Stomach (tissue), 9 donors: Measurements from ENCODE around the gene TMEM35A. TPM values are rescaled to one million over a fixed set of nuclear protein-coding genes. Genes with fewer than 3 reads are reported as not detected.

Experiments used
- DNase-seq, 2 donors: peaks; one replicate each; pipeline versions ENCODE4 v3.0.0 to v3.0.0-alpha.2; 2013 to 2019
- H3K27ac ChIP-seq, 5 donors: fragments of 200-600 bp in 4 of 5; sonication (generic) in 4 of 5; one replicate each; pipeline ENCODE4 v1.5.1; 2013 to 2019; ENCODE audit warnings: mild to moderate bottlenecking in 1 of 5, moderate library complexity in 1 of 5
- H3K27me3 ChIP-seq, 3 donors: fragments of 200-600 bp; sonication (generic); one replicate each; pipeline ENCODE4 v1.5.1; 2017 to 2019; ENCODE audit warnings: mixed run types in 1 of 3
- H3K36me3 ChIP-seq, 4 donors: fragments of 200-600 bp; sonication (generic); 1 replicate in 3 of 4; 2 replicates in 1 of 4; pipeline ENCODE4 v1.5.1; 2016 to 2019
- H3K4me1 ChIP-seq, 4 donors: fragments of 200-600 bp; sonication (generic); one replicate each; pipeline ENCODE4 v1.5.1; 2016 to 2019
- H3K4me3 ChIP-seq, 4 donors: fragments of 200-600 bp; sonication (generic) in 3 of 4; one replicate each; pipeline ENCODE4 v1.5.1; 2016 to 2019; ENCODE audit warnings: mild to moderate bottlenecking in 1 of 4
- H3K9me3 ChIP-seq, 4 donors: fragments of 200-600 bp; sonication (generic); one replicate each; pipeline ENCODE4 v1.5.1; 2016 to 2019
- CTCF ChIP-seq, 7 experiments: fragments of 450-650 bp in 4 of 7; fragments of 200-600 bp in 3 of 7; sonication (generic) in 3 of 7; IDR thresholded peaks; one replicate each; pipeline ENCODE4 v1.5.1; 2016 to 2019; ENCODE audit warnings: antibody characterized with exemption in 7 of 7, control low read depth in 2 of 7, mild to moderate bottlenecking in 1 of 7
- EP300 ChIP-seq: sonication (generic); formaldehyde crosslinking; IDR thresholded peaks from one replicate; pipeline ENCODE4 v1.6.1; 2017; ENCODE audit warnings: antibody characterized with exemption
- POLR2A ChIP-seq, 4 donors: fragments of 450-650 bp; IDR thresholded peaks; one replicate each; pipeline ENCODE4 v1.6.1; 2016; ENCODE audit warnings: antibody characterized with exemption in 4 of 4, control low read depth in 2 of 4, mild to moderate bottlenecking in 1 of 4, moderate library complexity in 1 of 4
- POLR2AphosphoS5 ChIP-seq, 3 donors: sonication (generic); formaldehyde crosslinking; IDR thresholded peaks; one replicate each; pipeline ENCODE4 v1.6.1; 2016; ENCODE audit warnings: antibody characterized with exemption in 3 of 3
- WGBS, 5 donors: extraction: QIAGEN DNeasy Blood & Tissue Kit in 3 of 5; methylation state at CpG; one replicate each; pipeline versions ENCODE4 v1.1.5 to v1.1.7; 2013 to 2018; 5-methylcytosine and 5-hydroxymethylcytosine counted together
- intact Hi-C: fragments of 100-400 bp; cut with DNase I; formaldehyde crosslinking; loops from one replicate; pipeline ENCODE4 v1.15.1; 2023; ENCODE audit warnings: low total_unique reads
- polyA plus RNA-seq, 3 donors: library from polyadenylated mRNA; stranded (reverse); fragments of 200-250 nt; gene quantifications; one replicate each; pipeline ENCODE4 v1.2.3, GENCODE V29; 2013
- total RNA-seq, 5 donors: library from RNA; depleted of rRNA; stranded (reverse); fragments of >200 nt; gene quantifications; one replicate each; pipeline versions ENCODE4 v1.1.0 to v1.2.3, GENCODE V29; 2014 to 2016
- donor health status: healthy with polysubstance abuse.
- donor health status: Bipolar disorder and iron deficiency.
- donor health status: healthy.

The TMEM35A gene
- total and polyA plus RNA-seq, 8 donors: 0.29 to 5.4 (median 4.1) TPM; not detected in 2

- Histone ChIP-seq H3K27me3 (peaks cover 0 to 3% (median 0%) of the 10 kb centered on the region in 3 donors), H3K27ac (no peak overlapping the region), H3K4me1 (no peaks in the 10 kb centered on the region), H3K36me3 (no peaks in the 10 kb centered on the region), H3K9me3 (no peaks in the 10 kb centered on the region), H3K4me3 (no peak overlapping the region)
- no peak for TF ChIP-seq CTCF (IDR thresholded peaks at IDR 0.05)
- TF ChIP-seq POLR2A (IDR thresholded peaks at IDR 0.05): no peak
- no peak for TF ChIP-seq POLR2AphosphoS5 (IDR thresholded peaks at IDR 0.05)
- TF ChIP-seq EP300: no peak
- intact Hi-C loops: no loop called here
- no peak for DNase-seq
These were observed 16.5 kb upstream of the TMEM35A start for GRCh38 chrX:101062176-101062575.

GRCh38 chrX:101071582-101071981, 7.1 kb upstream of the TMEM35A start:
- H3K9me3 ChIP-seq: peaks cover 0 to 4% (median 0%) of the 10 kb centered on the region in 4 donors
- H3K27ac ChIP-seq: no peak overlapping the region
- H3K4me3 ChIP-seq: no peak overlapping the region
- intact Hi-C loops: no loop called here
- H3K36me3 ChIP-seq: no peaks in the 10 kb centered on the region
- TF ChIP-seq CTCF (IDR thresholded peaks at IDR 0.05) (no peak), POLR2A (IDR thresholded peaks at IDR 0.05) (no peak), EP300 (no peak), POLR2AphosphoS5 (IDR thresholded peaks at IDR 0.05) (no peak)
- 32 to 74% (median 55%) methylated on average over 3 of the region's 3 CpGs for WGBS, 5 donors
- H3K4me1 ChIP-seq: no peaks in the 10 kb centered on the region
- no peaks in the 10 kb centered on the region for H3K27me3 ChIP-seq
- no peak for DNase-seq

GRCh38 chrX:101079736-101080270, 1.1 kb downstream of the TMEM35A start:
- Histone ChIP-seq H3K27ac (peak overlapping the region in 1 of 5 donors; percentile 55), H3K9me3 (no peaks in the 10 kb centered on the region), H3K36me3 (no peaks in the 10 kb centered on the region), H3K4me1 (peaks cover 0 to 6% (median 0%) of the 10 kb centered on the region in 4 donors), H3K4me3 (peak overlapping the region; percentile 39 to 45 (median 42)), H3K27me3 (peaks cover 0 to 14% (median 0%) of the 10 kb centered on the region in 3 donors)
- DNase-seq: no peak
- WGBS, 5 donors: 38 to 53% (median 50%) methylated on average over 6 to 8 of the region's 8 CpGs
- intact Hi-C loops: no loop called here
- no peak for TF ChIP-seq EP300

GRCh38 chrX:101080326-101081124, 1.8 kb downstream of the TMEM35A start:
- no peak for DNase-seq
- peak overlapping the region in 3 of 4 donors; percentile 39 to 43 (median 42) for H3K4me3 ChIP-seq
- no peaks in the 10 kb centered on the region for H3K9me3 ChIP-seq
- H3K27me3 ChIP-seq: peaks cover 0 to 14% (median 0%) of the 10 kb centered on the region in 3 donors
- peaks cover 0 to 6% (median 0%) of the 10 kb centered on the region in 4 donors for H3K4me1 ChIP-seq
- H3K27ac ChIP-seq: no peak overlapping the region
- intact Hi-C loops: no loop called here
- 56 to 74% (median 66%) methylated on average over 3 of the region's 3 CpGs for WGBS, 5 donors
- no peaks in the 10 kb centered on the region for H3K36me3 ChIP-seq
- no peak for TF ChIP-seq CTCF (IDR thresholded peaks at IDR 0.05)
- no peak for TF ChIP-seq POLR2AphosphoS5 (IDR thresholded peaks at IDR 0.05)
- no peak for TF ChIP-seq EP300
- no peak for TF ChIP-seq POLR2A (IDR thresholded peaks at IDR 0.05)

GRCh38 chrX:101081231-101081630, 2.6 kb downstream of the TMEM35A start:
- DNase-seq: no peak
- no peak overlapping the region for H3K27ac ChIP-seq
- H3K27me3 ChIP-seq: peaks cover 0 to 14% (median 0%) of the 10 kb centered on the region in 3 donors
- no peak overlapping the region for H3K4me3 ChIP-seq
- 56 to 67% (median 62%) methylated on average over 3 of the region's 3 CpGs for WGBS, 5 donors
- TF ChIP-seq EP300: no peak
- TF ChIP-seq POLR2A (IDR thresholded peaks at IDR 0.05): no peak
- no peak for TF ChIP-seq CTCF (IDR thresholded peaks at IDR 0.05)
- no peak for TF ChIP-seq POLR2AphosphoS5 (IDR thresholded peaks at IDR 0.05)
- intact Hi-C loops: no loop called here
- H3K9me3 ChIP-seq: no peaks in the 10 kb centered on the region
- H3K36me3 ChIP-seq: no peaks in the 10 kb centered on the region
- H3K4me1 ChIP-seq: peaks cover 0 to 6% (median 0%) of the 10 kb centered on the region in 4 donors
